ENCODE measurements around the gene C1orf94. TPM values are rescaled to one million over a fixed set of nuclear protein-coding genes. Genes with fewer than 3 reads are reported as not detected.

The C1orf94 gene
- total RNA-seq, 1 donor from 2014 or later = 0.31 TPM

GRCh38 chr1:34262921-34263320 is 86.2 kb downstream of the C1orf94 start:
- DNase-seq = no peak

GRCh38 chr1:34263406-34263805 is 86.7 kb downstream of the C1orf94 start:
- no peak for DNase-seq

DNA sequence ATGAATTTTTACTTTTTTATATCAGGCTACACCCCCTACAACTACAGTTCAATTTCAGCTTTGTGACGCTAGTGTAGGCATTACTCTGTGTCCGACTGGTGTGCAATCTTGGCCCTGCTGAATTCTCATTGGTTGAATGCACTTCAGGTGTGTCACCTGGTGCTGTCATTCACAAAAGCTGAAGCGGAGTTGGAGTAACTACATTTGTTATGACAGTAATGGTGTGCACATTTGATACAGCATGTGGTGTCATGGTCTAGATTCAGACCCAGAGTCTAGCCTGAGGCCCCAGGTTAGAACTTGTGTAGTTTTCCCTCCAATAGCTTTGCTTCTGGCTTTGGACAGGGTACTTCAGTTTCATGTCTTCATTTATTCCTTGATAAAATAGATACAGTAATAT is 88.7 kb downstream of the C1orf94 start:
- DNase-seq = no peak

- peak; percentile 35 for DNase-seq
Observed at GRCh38 chr1:34266127-34266951, 89.6 kb downstream of the C1orf94 start.

DNA sequence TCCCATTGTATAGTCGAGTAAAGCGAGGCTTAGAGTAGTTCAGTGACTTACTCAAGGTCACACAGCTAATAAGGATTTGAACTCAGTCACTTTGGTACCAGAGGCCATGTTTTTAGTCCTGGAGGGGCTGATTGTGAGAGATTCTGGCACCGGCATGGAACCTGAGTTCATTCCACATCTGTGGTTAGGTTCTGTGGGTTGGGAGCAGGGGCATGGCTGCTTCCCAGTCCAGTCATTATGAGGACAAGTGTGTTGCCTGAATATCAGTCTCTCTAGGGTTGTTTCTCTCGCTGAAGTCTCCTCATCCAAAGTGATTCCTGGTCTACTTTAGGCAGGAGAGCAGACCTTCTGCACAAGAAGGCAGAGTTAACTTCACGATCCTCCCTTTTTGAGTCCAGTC is 90.6 kb downstream of the C1orf94 start:
- DNase-seq = no peak

DNA sequence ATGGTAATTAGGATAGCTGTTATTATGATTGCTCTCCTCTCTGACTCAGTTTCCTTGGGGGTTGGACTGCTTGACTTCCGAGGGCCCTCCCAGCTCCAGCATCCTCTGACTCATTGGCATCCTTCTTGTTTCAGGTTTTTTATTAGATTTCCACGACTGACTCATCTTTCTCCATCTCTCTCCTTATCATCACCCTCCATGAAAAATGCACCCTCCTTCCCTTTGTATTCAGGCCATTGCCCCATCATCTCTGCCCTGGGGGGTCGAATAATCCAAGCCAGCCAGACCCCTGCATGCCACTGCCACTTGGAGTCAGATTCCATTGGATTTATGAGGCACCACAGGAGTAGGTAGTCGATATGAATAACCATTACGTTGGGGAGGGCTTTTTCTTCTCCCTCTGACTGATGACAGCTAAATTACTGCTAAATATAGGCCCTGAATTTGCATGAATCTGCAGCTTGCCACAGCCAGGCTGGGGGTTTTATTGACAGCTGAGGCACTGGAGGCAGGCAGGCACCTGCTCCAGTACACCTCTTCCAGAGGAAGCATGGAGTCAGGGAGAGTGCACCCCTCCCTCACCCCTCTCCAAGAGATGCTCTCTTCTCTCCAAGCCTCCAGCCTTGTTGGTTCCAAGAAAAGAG is 91.7 kb downstream of the C1orf94 start:
- DNase-seq = peak; percentile 45

Other genes starting within 250 kb of the C1orf94 start
- gene CSMD2, start 11.7 kb upstream of the C1orf94 start, total RNA-seq = 38.4 TPM